H54 (cell line): ENCODE measurements around the gene ENTPD3.
A peak's percentile ranks its signal among the peaks of the same experiment; 100 is the strongest.

Experiments used
- DNase-seq: peaks from one replicate; pipeline ENCODE4 v3.0.0; 2011; ENCODE audit warnings: low spot score, mixed read lengths; ENCODE audit not compliant: insufficient read length
- FAIRE-seq: peaks from 3 replicates; lab custom pipeline; 2011; peaks lifted over from hg19 to GRCh38; lab: Jason Lieb, UNC
- POLR2A ChIP-seq: IDR thresholded peaks from 2 replicates; pipeline ENCODE4 v1.6.1; 2011; ENCODE audit warnings: low read depth, mild to moderate bottlenecking, low read length

ENTPD3 gene

GRCh38 chr3:40387001-40387894 is at the start of gene ENTPD3:
ENTPD3 (plus strand) TSS chr3:40387184; CDS start chr3:40388058, 874 bp downstream.
- no peak for DNase-seq

GRCh38 chr3:40339871-40340270 is 47.1 kb upstream of the ENTPD3 start:
- no peak for TF ChIP-seq POLR2A
- no peak for DNase-seq
- no peak for FAIRE-seq

More at GRCh38 chr3:40387001-40387894, at the start of gene ENTPD3:
- no peak for FAIRE-seq
- no peak for TF ChIP-seq POLR2A

DNA sequence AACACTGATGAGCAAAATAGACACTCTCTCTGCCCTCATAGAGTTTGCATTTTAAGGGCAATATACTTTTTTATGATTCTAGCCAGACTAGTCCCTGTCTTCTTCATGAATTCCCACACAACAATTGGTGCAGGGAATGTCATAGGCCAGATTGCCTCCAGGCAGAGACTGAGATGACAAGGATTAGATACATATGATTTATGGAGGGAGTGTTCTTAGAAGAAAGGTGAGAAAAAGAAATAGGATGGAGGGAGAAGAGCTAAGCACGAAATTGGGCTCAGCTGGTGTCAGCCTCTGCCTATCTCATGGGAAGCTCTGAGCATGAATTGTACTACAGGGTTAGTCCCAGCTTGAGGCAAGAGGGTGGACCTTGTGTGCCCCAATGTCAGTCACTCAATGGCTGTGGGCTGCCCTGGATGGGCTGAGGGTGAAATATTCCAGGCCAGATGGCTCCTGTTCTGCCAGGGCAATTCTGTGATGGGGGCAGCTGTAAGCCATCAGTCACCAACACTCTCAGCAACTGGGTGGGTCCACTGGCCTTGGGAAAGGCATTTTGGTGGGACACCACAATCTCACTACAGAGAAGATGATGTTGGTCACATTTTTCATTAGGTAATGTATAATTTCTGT is 46.3 kb upstream of the ENTPD3 start:
- DNase-seq (no peak), FAIRE-seq (no peak)
- TF ChIP-seq POLR2A = no peak

DNA sequence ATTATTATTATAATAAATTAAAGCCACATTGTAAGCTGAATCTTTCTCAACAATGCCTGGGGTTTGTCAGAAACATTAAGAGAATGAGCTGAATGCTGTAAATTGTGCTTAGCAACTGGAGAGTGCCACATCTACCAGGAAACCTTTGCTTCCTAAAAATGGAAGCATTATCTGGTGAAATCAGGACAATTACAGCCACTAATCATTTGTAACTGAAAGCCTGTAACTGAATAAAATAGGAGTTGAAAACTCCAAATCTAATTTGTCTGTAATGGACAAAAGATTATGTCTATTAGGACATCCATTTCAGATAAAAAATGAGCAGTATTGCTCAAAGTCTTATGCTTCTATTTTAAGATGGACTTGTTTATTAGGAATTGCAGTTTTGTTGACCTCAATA is 45.3 kb upstream of the ENTPD3 start:
- DNase-seq (no peak), FAIRE-seq (no peak)
- no peak for TF ChIP-seq POLR2A

DNA sequence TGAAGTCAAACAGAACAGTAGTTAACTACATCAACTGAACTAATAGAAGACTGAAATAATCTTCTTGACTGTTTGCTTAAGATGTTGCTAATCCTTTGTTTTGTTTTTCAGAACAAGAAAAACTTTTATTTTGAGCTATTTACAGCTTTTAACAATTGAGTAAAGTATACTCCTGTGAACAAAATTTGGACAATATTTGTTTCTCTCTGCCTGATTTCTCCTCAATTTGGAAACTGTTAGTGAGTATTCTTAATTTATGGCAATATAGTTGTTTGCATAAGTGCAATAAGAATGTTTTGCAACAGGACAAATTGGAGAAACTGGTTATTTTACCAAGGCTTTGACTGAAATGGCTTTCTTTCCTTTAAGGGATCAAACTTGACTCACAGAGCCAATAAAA is 36.5 kb upstream of the ENTPD3 start:
- DNase-seq (no peak), FAIRE-seq (no peak)
- TF ChIP-seq POLR2A = no peak

DNA sequence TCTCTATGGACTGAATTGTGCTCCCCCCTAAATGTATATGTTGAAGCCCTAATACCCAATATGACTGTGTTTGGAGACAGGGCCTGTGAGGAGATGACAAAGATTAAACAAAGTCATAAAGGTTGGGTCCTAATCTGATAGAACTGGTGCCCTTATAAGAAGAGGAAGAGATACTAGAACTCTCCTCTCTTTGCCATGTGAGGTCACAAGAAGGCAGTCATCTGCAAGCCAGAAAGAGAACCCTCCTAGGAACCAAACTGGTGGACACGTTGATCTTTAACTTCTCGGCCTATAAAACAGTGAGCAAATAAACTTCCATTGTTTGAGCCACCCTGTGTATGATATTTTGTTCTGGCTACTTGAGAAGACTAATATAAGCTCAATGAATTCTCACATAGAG is 31.6 kb upstream of the ENTPD3 start:
- FAIRE-seq (no peak), DNase-seq (no peak)
- no peak for TF ChIP-seq POLR2A

DNA sequence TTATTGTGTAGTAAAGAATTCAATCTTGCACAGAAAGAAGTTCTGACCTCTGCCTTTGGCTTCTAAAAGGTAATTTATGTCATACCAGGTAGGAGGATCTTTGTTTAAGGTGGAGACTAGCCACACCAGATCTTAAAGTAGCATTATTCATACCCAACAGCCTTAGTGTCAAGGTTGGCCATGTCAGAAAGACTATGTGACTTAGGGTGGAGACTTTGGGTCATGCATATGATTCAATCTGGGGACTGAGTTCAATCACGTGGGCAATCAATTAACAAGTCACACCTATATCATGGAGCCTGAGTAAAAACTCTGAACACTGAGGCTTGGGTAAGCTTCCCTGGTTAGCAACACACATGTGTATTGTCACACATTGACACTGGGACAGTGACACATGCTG is 28.5 kb upstream of the ENTPD3 start:
- FAIRE-seq = no peak

GRCh38 chr3:40363674-40364073 is 23.3 kb upstream of the ENTPD3 start:
- DNase-seq (no peak), FAIRE-seq (no peak)
- TF ChIP-seq POLR2A = no peak

More for the DNA sequence above, 28.5 kb upstream of the ENTPD3 start:
- no peak for DNase-seq
- TF ChIP-seq POLR2A = no peak

DNA sequence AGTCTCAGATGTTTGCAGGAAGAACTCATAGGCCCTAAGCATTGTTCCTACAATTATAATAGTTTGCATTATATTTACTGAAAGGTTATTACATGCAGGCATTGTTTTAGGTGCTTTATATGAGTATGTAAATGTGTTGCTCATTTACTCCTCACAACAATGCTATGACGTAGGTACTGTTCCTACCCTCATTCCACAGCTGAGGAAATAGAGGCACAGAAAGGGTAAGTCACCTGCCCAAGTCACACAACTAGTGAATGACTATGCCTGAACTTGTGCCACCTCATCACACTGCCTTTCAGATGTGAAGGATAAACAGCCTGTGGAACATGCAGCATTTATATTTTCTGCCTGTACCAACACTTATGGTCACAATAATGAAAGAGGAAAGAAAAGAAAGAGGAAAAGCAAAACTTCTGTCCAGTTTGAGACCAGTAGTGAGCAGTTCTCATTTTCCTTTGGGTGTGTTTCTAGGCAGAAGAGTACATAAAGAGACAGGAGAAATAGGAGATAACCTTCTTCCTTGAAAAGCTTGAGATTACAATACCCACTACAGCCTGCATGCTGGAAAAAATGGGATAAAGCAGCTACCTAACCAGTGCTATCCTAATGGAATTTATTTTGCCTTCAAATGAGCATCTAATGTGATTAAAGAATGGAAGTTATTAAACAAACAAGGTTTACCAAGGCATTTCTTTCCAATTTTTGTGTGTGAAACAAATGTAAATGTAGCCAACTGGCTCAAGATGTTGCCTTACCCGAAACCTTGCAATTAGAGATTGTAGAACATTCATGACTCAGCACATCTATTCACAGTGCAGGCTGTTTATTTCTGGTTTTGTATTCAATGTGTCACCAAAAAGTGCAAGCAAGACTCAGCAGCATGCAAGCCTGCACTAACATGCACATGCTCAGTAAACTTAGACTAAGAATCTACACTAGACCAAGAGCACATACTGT is 20.5 kb upstream of the ENTPD3 start:
- FAIRE-seq (peak; percentile 36), DNase-seq (no peak)
- TF ChIP-seq POLR2A = no peak

GRCh38 chr3:40369716-40370115 is 17.3 kb upstream of the ENTPD3 start:
- TF ChIP-seq POLR2A = no peak
- FAIRE-seq = no peak

GRCh38 chr3:40377822-40378221 is 9.2 kb upstream of the ENTPD3 start:
- DNase-seq = no peak
- no peak for TF ChIP-seq POLR2A

More at GRCh38 chr3:40369716-40370115, 17.3 kb upstream of the ENTPD3 start:
- no peak for DNase-seq

GRCh38 chr3:40379674-40380306 is 7.2 kb upstream of the ENTPD3 start:
- TF ChIP-seq POLR2A = no peak
- no peak for DNase-seq
- FAIRE-seq = no peak

More at GRCh38 chr3:40377822-40378221, 9.2 kb upstream of the ENTPD3 start:
- no peak for FAIRE-seq
